NCI-H128 (cell line): ENCODE data around the gene NELL2.
"Not testable (repeated sequence)": the region's sequence is repeated elsewhere in the genome, so short reads cannot be mapped to it uniquely, and the experiment has no call there.

Experiments
- DNase-seq: peaks from one replicate; lab custom pipeline; 2025; ENCODE audit not compliant: unreplicated experiment; lab: John Stamatoyannopoulos, UW

NELL2 gene

GRCh38 chr12:44779766-44780165 lies 96.3 kb downstream of the NELL2 start:
- no peak for DNase-seq

DNA sequence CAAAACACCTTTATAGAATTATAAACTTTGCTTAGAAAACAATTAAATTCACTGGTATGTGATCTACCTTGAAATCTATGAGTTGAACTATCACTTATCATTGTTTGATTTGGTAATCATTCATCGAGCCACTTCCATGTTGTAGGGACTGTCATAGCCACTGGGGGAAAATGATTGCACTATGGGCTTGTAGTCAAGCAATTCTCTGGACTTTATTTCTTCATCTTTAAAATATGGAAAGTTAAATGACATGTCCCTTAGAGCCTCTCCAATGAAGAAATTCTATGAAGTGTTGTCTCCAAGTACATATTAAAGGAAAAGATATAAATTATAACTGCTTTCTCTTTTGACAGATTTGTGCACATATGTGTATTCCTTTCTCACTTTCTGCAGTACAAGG lies 97.3 kb downstream of the NELL2 start:
- no peak for DNase-seq

- no peak for DNase-seq
These were observed 99.1 kb downstream of the NELL2 start for GRCh38 chr12:44777044-44777443.

GRCh38 chr12:44775901-44776300 lies 100.2 kb downstream of the NELL2 start:
- no peak for DNase-seq

DNA sequence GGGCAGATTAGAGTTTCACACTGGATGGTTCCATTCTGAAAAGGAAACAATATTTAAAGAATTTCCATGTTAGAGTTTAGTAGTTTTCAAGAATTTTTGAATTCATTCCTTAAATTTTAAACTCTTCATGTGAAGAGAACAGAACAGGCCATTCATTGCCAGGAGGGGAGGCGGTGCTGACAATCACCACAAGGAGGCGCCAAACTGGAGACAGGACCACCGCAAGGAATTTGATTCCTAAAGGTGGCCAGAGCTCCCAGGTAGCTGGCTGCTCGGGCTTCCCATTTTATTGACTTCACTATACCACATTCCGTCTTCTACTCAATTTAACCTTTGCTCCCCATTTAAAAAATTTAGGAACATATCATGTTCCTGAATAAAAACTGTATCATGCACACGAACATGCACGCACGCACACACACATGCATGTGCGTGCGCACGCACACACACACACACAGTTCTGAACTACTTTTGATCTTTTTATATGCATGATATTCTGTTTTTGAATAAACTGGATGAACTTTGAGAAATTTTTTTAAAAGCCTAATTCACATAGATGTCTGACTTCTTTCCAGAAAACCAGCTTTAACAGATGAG lies 101.2 kb downstream of the NELL2 start:
- no peak for DNase-seq

DNA sequence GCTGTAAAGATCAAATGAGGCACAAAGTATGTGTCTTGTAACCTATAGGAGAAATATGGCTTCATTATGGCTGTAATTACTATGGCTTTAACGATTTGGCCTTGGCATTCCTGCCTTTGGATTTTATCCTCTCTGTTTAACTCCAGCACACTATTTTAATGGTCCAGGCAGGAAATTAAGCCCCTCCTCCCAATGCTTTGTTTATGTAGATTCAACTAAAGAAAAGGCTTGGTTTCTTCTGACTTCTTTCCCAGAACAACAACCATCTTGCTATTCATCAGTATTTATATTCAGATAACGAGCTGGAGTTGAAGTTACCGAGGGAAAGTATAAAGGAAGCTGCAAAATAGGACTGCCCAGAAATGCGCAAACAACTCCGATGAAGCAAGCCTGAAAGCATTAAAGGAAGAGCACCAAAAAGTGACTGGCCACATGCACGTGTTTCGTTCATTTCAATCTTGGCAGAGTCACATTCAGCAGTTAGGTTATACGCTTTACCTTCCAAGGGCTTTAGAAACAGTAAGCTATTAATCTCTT lies 104.6 kb downstream of the NELL2 start:
- DNase-seq, result no peak

DNA sequence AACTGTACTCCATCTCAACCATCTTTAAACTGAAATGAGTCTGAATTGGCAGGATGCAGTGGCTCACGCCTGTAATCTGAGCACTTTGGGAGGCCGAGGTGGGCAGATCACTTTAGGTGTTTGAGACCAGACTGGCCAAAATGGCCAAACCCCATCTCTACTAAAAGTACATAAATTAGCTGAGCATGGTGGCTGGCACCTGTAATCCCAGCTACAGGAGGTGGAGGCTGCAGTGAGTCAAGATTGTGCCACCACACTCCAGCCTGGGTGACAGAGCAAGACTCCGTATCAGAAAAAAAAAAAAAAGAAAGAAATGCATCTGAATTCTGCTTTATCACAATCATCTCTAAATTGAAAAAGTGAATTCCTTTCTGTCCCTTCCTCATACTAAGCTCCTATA lies 110.3 kb downstream of the NELL2 start:
- no peak for DNase-seq

- no peak for DNase-seq
These were observed 113.1 kb downstream of the NELL2 start for GRCh38 chr12:44763021-44763420.

DNA sequence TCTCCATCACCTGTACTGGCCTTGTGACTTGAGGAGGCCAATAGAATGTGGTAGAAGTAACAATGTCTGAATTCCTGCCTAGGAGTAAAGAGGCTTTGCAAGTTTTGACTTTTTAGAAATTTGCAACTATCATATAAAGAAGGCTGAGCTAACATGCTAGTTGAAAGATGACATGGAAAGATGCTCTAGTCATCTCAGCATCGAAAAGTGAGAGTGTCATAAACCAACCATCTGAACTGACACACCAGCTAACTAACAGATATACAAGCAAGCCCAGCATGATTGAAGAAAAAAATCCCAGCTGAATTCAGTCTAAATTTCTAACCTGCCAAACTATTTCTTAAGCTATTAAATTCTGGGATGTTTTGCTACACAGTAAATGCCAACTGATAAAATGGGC lies 116.8 kb downstream of the NELL2 start:
- DNase-seq, result no peak

DNA sequence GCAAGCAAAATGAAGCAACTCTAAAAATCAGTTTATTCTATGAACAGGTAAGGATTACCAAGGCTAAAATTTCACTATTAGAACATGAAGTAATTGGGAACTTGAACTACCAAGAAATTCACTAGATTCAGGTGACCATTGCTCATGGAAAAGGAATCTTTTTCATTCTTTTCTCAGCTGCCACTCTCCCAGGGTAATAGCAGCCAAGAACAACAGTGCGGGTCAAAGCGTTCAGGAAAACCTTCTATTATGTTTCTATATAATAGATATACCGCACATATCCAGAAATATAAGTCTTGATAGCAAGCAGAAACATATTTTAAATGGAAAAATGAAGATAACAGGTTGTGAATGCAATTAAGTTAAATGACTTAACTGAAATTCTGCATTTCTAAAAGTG lies 125.6 kb downstream of the NELL2 start:
- no peak for DNase-seq

DNA sequence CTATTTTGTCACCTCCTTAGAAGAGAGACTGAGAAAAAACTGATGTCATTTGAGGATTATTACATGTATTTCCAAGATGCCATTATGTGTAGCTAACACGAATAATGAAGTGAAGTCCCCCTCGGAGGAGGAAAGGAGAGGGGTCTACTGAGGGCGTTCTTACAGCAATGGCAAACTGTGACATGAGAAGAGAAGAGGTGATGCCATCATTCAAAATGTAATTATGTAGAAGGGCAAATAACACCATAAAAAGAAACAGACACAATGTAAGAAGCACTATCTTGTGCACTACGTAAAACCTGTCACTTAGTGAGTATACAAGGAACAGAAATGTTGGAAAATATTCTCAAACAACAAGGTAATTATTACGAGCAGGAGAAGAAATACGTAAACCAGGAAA lies 126.5 kb downstream of the NELL2 start:
- DNase-seq, result no peak

GRCh38 chr12:44748950-44749468 lies 127.1 kb downstream of the NELL2 start:
- no peak for DNase-seq

- not testable (repeated sequence) for DNase-seq
These were observed 134.7 kb downstream of the NELL2 start for GRCh38 chr12:44741292-44741980.

DNA sequence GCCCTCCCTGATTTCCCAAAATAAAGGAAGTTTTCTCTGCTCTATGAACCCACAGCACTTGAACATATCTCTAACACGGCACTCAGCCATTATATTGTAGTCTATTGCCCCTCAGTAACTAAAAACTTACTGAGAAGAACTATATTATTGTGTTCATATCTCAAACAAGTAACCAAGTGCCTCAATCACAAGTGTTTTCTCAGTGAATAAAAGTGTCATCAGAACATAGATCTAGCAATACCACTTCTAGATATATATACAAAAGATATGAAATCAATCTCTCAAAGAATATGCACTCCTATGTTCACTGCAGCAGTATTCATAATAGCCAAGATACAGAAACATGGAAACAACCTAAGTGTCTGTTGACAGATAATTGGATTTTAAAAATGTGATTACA lies 138.1 kb downstream of the NELL2 start:
- DNase-seq, result no peak

DNA sequence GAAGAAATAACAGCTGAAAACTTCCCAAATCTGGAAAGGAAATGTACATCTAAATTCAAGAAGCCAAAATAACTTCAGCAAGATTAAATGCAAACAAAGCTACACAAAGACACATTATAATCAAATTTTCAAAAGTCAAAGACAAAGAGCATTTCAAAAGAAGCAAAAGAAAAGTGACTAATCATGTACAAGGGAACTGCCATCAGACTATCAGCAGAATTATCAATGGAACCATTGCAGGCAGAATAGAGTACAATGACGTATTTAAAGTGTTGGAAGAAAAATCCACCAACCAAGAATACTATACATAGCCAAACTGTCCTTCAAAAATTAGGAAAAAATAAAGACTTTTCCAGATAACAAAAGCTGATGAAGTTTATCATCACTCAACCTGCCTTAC lies 147.5 kb downstream of the NELL2 start:
- DNase-seq, result no peak

DNA sequence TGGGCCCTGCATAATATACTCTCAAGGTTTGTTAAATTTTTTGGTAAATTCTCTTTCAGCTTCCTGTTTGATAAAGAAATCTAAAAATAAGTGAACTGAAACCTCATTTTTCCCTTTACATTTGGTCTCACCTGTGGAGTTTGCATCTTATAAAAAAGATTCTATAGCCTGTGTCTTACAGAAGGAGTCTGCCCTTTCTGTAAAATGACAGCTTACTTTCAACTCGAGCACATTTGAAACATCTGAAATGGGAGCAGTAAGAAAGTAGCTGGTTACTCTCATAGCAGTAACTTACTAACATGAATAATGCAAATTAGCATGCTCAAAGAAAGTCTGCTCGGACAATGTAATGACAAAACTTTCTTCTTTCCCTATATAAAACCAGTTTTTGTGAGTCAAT lies 155.8 kb downstream of the NELL2 start:
- DNase-seq, result no peak

DNA sequence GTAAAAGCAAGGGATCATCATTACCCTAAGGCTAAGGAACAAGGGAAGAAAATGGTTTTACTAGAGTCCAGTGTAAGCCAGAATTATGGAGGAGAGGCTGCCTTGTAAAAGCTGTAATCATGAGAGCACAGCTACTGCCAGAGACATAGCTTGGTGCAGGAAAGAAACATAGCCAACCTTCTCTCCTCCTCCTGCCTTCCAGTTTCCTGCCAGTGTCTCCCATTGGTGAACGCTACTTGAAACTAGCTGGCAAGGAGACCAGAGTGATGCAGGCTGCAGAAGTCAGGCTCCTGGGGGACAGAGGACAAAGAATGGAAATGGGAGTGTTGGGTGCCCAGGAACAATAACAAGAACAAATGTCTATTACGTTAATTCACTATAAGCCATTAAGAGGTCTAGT lies 158.5 kb downstream of the NELL2 start:
- DNase-seq, result no peak

DNA sequence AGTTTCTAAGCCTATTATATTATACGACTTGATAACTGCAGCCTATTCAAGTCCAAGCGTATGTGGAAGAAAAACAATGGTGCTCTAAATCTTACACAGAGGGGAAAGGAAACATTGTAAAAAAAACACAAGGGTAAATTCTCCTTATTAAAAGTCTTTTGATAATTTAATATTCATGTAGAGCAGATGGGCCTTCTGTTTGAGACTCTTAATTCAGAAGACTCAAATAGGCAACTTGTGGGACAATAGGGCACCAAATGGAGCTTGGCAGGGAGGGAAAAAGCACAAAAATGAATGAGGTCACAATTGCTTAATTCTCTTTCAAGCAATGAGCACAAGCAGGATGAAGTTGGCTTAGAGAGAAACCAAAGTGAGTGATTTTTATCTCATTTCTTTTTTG lies 159.4 kb downstream of the NELL2 start:
- DNase-seq, result no peak

DNA sequence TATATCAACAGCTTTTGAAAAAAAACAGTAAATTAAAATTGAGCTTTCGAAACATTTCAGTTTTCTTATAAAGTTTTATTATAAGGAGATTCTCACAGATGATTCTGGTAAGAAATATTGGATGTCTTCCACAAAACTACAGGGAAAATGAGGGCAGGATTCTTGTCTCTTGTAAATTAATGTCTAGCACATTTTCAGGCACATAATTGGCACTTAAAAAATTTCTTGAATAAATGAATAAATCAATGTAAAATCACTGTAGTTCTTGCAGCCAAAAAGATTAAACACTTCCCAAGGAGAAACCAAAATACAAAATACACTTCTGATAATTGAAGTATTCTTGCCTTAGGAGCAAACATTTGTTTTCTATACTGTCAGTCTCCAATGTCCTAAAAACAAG lies 164.4 kb downstream of the NELL2 start:
- no peak for DNase-seq

DNA sequence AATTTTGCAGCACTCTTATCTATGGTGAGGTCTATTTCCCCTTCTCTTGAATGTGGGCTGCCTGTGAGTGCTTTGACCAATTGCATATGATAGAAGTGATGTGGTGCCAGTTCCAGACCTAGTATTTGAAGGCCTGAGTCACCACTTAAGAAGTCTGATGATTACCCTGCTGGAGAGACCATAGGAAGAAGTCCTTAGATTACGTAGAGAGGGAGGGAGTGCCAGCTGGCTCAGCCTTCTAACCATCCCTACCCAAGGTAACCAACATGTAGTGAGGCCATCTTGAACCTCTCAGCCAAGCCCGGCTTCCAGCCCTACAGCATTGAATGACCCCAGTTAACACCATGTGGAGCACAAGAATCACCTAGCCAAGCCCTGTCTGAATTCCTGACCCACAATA lies 166.9 kb downstream of the NELL2 start:
- no peak for DNase-seq

DNA sequence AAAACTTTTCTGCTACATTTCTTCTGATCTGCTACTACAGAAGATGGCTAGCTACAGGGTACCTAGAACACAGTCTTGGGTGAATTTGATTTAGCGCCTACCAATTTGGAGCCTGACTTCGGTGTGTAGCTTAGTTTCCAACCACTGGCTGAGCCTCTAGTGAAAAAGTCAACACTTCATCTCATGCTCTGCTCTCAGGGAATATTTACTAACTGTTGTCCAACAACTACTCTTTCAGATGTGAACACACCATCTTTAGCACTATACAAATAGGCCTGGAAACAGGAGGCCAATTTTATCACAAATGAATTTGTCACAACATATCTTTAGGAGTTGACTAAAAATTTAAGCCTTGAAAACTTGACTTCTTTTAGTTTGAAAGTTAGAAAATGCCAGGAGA lies 167.9 kb downstream of the NELL2 start:
- DNase-seq, result no peak

GRCh38 chr12:44703182-44703910 lies 172.8 kb downstream of the NELL2 start:
- DNase-seq, result no peak
